GM23338 (cell line): ENCODE results near the gene SORBS1. TPM values are rescaled to one million over a fixed set of nuclear protein-coding genes. Genes with fewer than 3 reads are reported as not detected.

Experiments used
- ATAC-seq: fragments of 200-7000 bp; cut with Tn5 transposase; 3 replicates; pipeline ENCODE4 v1.9.1; 2020
- DNase-seq: peaks from one replicate; pipeline ENCODE4 v3.0.0-alpha.2; 2015; ENCODE audit warnings: low spot score
- H2AFZ ChIP-seq: fragments of 200-600 bp; sonication (generic); 2 replicates; pipeline ENCODE4 v1.8.0; 2016; ENCODE audit warnings: antibody characterized with exemption, mild to moderate bottlenecking, moderate library complexity
- H3F3A ChIP-seq: fragments of 200-600 bp; sonication (generic); replicated peaks from 2 replicates; pipeline ENCODE4 v1.8.0; 2017; ENCODE audit warnings: antibody characterized with exemption, mixed run types, low read depth
- H3K27ac ChIP-seq: fragments of 200-600 bp; sonication (generic); 2 replicates; pipeline ENCODE4 v1.6.1; 2016; ENCODE audit warnings: low read depth
- H3K27me3 ChIP-seq: fragments of 200-600 bp; sonication (generic); 2 replicates; pipeline ENCODE4 v1.8.0; 2016; ENCODE audit warnings: mild to moderate bottlenecking, mixed run types, moderate library complexity; ENCODE audit not compliant: insufficient read depth
- H3K36me3 ChIP-seq: fragments of 200-600 bp; sonication (generic); 2 replicates; pipeline ENCODE4 v1.8.0; 2016; ENCODE audit warnings: mild to moderate bottlenecking; ENCODE audit not compliant: insufficient read depth
- H3K4me1 ChIP-seq: fragments of 200-600 bp; sonication (generic); 2 replicates; pipeline ENCODE4 v1.8.0; 2016; ENCODE audit warnings: mild to moderate bottlenecking, moderate library complexity; ENCODE audit not compliant: insufficient read depth
- H3K4me2 ChIP-seq: fragments of 200-600 bp; sonication (generic); 2 replicates; pipeline ENCODE4 v1.7.1; 2017; ENCODE audit warnings: mixed run types
- H3K4me3 ChIP-seq: fragments of 200-600 bp; sonication (generic); 2 replicates; pipeline ENCODE4 v1.6.1; 2016; ENCODE audit warnings: mixed run types
- H3K79me2 ChIP-seq: fragments of 200-600 bp; sonication (generic); replicated peaks from 2 replicates; pipeline ENCODE4 v1.8.0; 2017; ENCODE audit warnings: mild to moderate bottlenecking; ENCODE audit not compliant: insufficient read depth
- H3K9me2 ChIP-seq: fragments of 200-600 bp; sonication (generic); 2 replicates; pipeline ENCODE4 v1.8.0; 2017; ENCODE audit not compliant: insufficient read depth
- H4K20me1 ChIP-seq: fragments of 200-600 bp; sonication (generic); replicated peaks from 2 replicates; pipeline ENCODE4 v1.8.0; 2017; ENCODE audit warnings: mild to moderate bottlenecking; ENCODE audit not compliant: insufficient read depth
- H3K27ac Mint-ChIP-seq: 2 replicates; pipeline ENCODE4 v1.8.0; 2020; ENCODE audit warnings: inconsistent platforms, mild to moderate bottlenecking, moderate library complexity, mixed read lengths
- H3K27me3 Mint-ChIP-seq: 3 replicates; pipeline ENCODE4 v1.8.0; 2022; ENCODE audit warnings: low read depth, mild to moderate bottlenecking, moderate library complexity, mixed read lengths, inconsistent platforms; ENCODE audit not compliant: insufficient read depth, poor library complexity
- H3K36me3 Mint-ChIP-seq: 3 replicates; pipeline ENCODE4 v1.8.0; 2021; ENCODE audit warnings: low read depth, mild to moderate bottlenecking, inconsistent platforms, moderate library complexity, mixed read lengths
- H3K4me1 Mint-ChIP-seq: 3 replicates; pipeline ENCODE4 v1.8.0; 2020; ENCODE audit warnings: mild to moderate bottlenecking, inconsistent platforms, mixed read lengths
- H3K4me3 Mint-ChIP-seq: 3 replicates; pipeline ENCODE4 v1.8.0; 2021; ENCODE audit warnings: moderate library complexity, mild to moderate bottlenecking, inconsistent platforms, mixed read lengths
- H3K9me3 Mint-ChIP-seq: 3 replicates; pipeline ENCODE4 v1.8.0; 2020; ENCODE audit warnings: moderate library complexity, mild to moderate bottlenecking, inconsistent platforms, mixed read lengths
- CREB1 ChIP-seq: fragments of 250-450 bp; sonication (Bioruptor Pico); IDR thresholded peaks from 2 replicates; pipeline ENCODE4 v1.5.0; 2020; ENCODE audit warnings: low read depth, mild to moderate bottlenecking, moderate library complexity
- CTCF ChIP-seq, 2 experiments: fragments of 200-600 bp in 1 of 2; sonication (generic) in 1 of 2; conservative IDR thresholded peaks; 2 replicates each; pipeline versions ENCODE4 v1.5.1 to v1.6.1; 2016 to 2017; ENCODE audit warnings: antibody characterized with exemption in 2 of 2, low read depth in 2 of 2, mild to moderate bottlenecking in 2 of 2, moderate library complexity in 1 of 2
- ETS1 ChIP-seq: IDR thresholded peaks from 2 replicates; pipeline ENCODE4 v1.6.1; 2016; ENCODE audit warnings: antibody characterized with exemption
- EZH2 ChIP-seq: fragments of 200-600 bp; sonication (generic); IDR thresholded peaks from one replicate; pipeline ENCODE4 v1.8.0; 2017; ENCODE audit warnings: antibody characterized with exemption, mild to moderate bottlenecking, low read depth; ENCODE audit not compliant: unreplicated experiment
- EZH2phosphoT487 ChIP-seq: fragments of 200-600 bp; sonication (generic); IDR thresholded peaks from one replicate; pipeline ENCODE4 v1.8.1; 2018; ENCODE audit warnings: antibody characterized with exemption; ENCODE audit not compliant: unreplicated experiment
- JUNB ChIP-seq: IDR thresholded peaks from one replicate; pipeline ENCODE4 v1.6.1; 2016; ENCODE audit warnings: antibody characterized with exemption; ENCODE audit not compliant: unreplicated experiment
- NANOG ChIP-seq: IDR thresholded peaks from 2 replicates; pipeline ENCODE4 v1.6.1; 2016; ENCODE audit warnings: antibody characterized with exemption, borderline replicate concordance
- POLR2AphosphoS5 ChIP-seq: IDR thresholded peaks from 2 replicates; pipeline ENCODE4 v1.6.1; 2016; ENCODE audit warnings: antibody characterized with exemption, low read depth
- REST ChIP-seq: IDR thresholded peaks from one replicate; pipeline ENCODE4 v1.6.1; 2018; ENCODE audit warnings: antibody characterized with exemption; ENCODE audit not compliant: unreplicated experiment
- STAT1 ChIP-seq: IDR thresholded peaks from one replicate; pipeline ENCODE4 v1.6.1; 2016; ENCODE audit warnings: antibody characterized with exemption; ENCODE audit not compliant: unreplicated experiment
- ZNF114 ChIP-seq: fragments of 250-450 bp; sonication (Bioruptor Pico); IDR thresholded peaks from 2 replicates; pipeline ENCODE4 v1.5.0; 2020; ENCODE audit warnings: mild to moderate bottlenecking, moderate library complexity
- ZNF331 ChIP-seq: fragments of 250-450 bp; sonication (Bioruptor Pico); IDR thresholded peaks from 2 replicates; pipeline ENCODE4 v1.5.0; 2020; ENCODE audit warnings: low read depth, mild to moderate bottlenecking, moderate library complexity
- ZNF462 ChIP-seq: fragments of 250-450 bp; sonication (Bioruptor Pico); IDR thresholded peaks from 2 replicates; pipeline ENCODE4 v1.5.0; 2020; ENCODE audit warnings: mild to moderate bottlenecking, moderate library complexity
- polyA plus RNA-seq: library from polyadenylated mRNA; unstranded; fragments of >200 nt; fragmentation: Nextera tagmentation; extraction: Ambion mirVana; gene quantifications from 2 replicates; pipeline ENCODE4 v1.2.1, GENCODE V29; 2016
- total RNA-seq: library from RNA; depleted of rRNA; stranded (reverse); fragments of >200 nt; shearing (Covaris generic); gene quantifications from 2 replicates; pipeline ENCODE4 v1.2.3, GENCODE V29; 2014

Gene SORBS1
- total and polyA plus RNA-seq, 2 experiments from 2014 or later = 47.7 to 51.5 TPM

GRCh38 chr10:95440756-95441546 lies 120.2 kb downstream of the SORBS1 start:
- Histone ChIP-seq H3K79me2 (peaks cover 7% of the 10 kb centered on the region; the same call in 1 of the 2 replicates), H3K36me3 (no peaks in the 10 kb centered on the region), H3K4me1 (no peaks in the 10 kb centered on the region; the same call in 1 of the 2 replicates), H3K27me3 (no peaks in the 10 kb centered on the region), H3K4me2 (no peak overlapping the region), H3K4me3 (no peak overlapping the region), H4K20me1 (no peaks in the 10 kb centered on the region), H3K9me2 (no peaks in the 10 kb centered on the region), H3K27ac (no peak overlapping the region), H2AFZ (no peak overlapping the region), H3F3A (no peaks in the 10 kb centered on the region)
- H3K4me1 Mint-ChIP-seq = peaks cover 9% of the 10 kb centered on the region; the same call in 2 of the 3 replicates
- DNase-seq = no peak
- no peaks in the 10 kb centered on the region for H3K9me3 Mint-ChIP-seq
- no peak overlapping the region; the same call in 1 of the 2 replicates for H3K27ac Mint-ChIP-seq
- no peak for ATAC-seq
- TF ChIP-seq REST (no peak), ETS1 (no peak), POLR2AphosphoS5 (no peak), STAT1 (no peak), ZNF114 (CRISPR knock-in tag) (no peak), CTCF (conservative IDR thresholded peaks at IDR 0.05; ENCODE audit: low read depth in 2 of 2) (no peak), EZH2 (no peak), NANOG (no peak), ZNF462 (CRISPR knock-in tag) (no peak), ZNF331 (CRISPR knock-in tag) (no peak), CREB1 (CRISPR knock-in tag) (no peak), JUNB (no peak), EZH2phosphoT487 (no peak)
- H3K4me3 Mint-ChIP-seq = no peak overlapping the region
- peaks cover 3% of the 10 kb centered on the region for H3K27me3 Mint-ChIP-seq
- 0 out of 3 replicates have a peak, but pooled peaks cover 7% of the 10 kb centered on the region for H3K36me3 Mint-ChIP-seq
